Left renal cortex interstitium (tissue), 4 donors: ENCODE data around the gene SP140. TPM values are rescaled to one million over a fixed set of nuclear protein-coding genes. Genes with fewer than 3 reads are reported as not detected.
"Not testable (repeated sequence)": the region's sequence is repeated elsewhere in the genome, so short reads cannot be mapped to it uniquely, and the experiment has no call there.

Source experiments
- DNase-seq, 4 donors: peaks; one replicate each; pipeline ENCODE4 v3.0.0-alpha.2; 2013; ENCODE audit warnings: low read depth in 4 of 4, low spot score in 2 of 4, missing footprints in 1 of 4
- polyA plus RNA-seq, 4 donors: library from polyadenylated mRNA; unstranded; fragments of 120-200 nt; gene quantifications; one replicate each; pipeline ENCODE4 v1.2.1, GENCODE V29; 2013; ENCODE audit not compliant: insufficient read length in 4 of 4

The SP140 gene
- polyA plus RNA-seq, 4 donors, result 0.24 to 1.4 (median 0.91) TPM

- DNase-seq, result no peak
Observed at GRCh38 chr2:230269715-230270114, 44.2 kb downstream of the SP140 start.

- no peak for DNase-seq
Observed at GRCh38 chr2:230282936-230283335, 57.4 kb downstream of the SP140 start.

DNA sequence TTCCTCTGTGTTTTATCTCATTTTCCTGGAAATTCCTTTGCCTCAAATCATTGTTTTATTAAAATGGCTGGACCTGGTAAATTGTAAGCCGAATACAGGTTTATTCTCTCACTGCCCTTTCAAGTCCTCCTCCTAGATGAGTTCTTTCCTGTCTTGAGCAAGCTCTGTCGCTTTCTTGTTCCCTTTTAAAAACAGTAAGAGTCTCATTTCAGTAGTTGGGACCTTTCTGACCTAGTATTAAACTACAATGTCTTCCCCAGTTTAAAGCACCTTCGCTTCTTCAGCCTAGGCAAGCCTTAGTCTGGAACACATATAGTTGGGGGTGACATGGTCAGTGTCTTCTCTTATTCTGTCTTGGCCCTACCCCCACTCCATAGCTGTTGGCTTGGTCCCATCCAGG, 60.5 kb downstream of the SP140 start:
- no peak for DNase-seq

GRCh38 chr2:230289311-230289710, 63.8 kb downstream of the SP140 start:
- peak in 1 of 4 donors; percentile 2 for DNase-seq

GRCh38 chr2:230295192-230295591, 69.7 kb downstream of the SP140 start:
- DNase-seq, result no peak

DNA sequence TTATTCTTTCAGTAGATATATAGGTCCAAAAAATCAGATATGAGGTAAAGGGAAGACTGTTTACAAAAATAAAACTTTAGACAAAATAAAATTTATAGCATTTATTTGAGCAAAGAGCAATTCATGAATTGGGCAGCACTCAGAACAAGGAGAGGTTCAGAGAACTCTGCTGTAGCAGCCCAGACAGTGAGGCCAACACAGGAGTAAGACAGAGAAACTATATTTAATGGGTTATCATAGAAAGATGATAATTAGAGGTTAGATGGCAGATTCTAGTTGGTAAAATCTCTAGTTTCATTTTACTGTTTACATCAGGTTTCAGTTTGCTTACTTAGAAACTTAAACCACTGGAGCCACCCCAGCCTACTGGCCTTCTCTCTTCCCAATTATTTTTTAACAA, 71.4 kb downstream of the SP140 start:
- DNase-seq, result no peak

- DNase-seq, result no peak
Observed at GRCh38 chr2:230299618-230300017, 74.1 kb downstream of the SP140 start.

DNA sequence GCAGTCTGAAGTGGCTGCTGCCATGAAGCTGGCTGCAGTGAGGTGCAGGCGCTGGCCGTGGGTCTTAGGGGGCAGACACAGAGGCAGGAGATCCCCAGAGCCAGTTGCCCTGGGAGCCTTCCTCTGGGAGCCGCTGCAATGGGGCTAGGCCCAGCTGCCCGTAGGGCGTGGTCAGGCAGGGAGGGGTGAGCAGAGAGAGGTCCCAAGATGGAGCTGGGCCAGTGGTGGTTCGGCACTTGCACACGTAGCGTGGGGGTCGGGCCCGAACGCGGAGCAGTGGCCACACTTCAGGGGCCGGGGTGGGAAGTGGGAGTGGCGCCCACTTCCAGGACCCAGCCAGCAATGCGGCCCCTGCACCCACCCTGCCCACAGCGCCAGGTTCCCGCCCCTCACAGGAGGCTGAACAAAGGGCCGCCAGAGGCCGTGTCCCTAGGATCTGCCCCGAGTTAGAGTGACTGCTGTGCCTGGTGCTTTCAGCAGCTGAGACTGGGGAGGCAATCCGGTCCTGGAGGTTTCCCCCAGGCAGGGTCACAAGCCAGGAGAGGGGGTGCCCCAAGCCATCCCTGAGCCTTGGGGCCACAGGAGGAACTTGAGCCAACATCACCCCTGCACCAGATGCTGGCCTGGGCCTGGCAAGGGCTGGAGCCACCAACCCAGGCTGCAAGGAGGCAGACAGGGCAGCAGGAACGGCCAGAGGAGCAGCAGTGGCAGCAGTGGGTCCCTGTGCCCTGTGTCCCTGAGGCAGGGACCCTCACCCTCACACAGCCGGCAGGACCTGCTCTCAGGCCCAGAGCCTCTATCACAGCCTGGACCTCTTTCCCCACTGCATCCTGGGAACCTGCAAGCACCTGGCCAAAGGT, 80.1 kb downstream of the SP140 start:
- DNase-seq, result no peak

- DNase-seq, result no peak
Observed at GRCh38 chr2:230306474-230306873, 80.9 kb downstream of the SP140 start.

DNA sequence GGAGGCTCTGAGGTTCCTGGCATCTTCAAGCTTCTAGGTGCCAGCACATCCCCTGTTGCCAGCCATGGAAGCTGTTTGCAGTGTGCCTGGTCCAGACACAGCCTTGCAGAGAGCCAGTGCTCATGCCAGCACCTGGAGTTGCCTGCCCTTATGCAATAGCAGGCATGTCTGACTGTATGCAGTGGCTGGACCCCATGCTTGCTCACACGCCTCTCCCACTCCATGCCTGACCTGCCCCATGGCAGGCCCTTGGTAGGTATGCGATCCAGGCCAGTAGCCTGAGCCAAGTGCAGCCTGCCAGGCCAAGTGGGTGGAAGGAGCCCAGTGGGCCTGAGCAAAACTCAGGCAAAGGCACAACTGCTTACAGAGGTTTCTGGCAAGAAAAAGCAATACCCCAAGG, 81.9 kb downstream of the SP140 start:
- no peak for DNase-seq

DNA sequence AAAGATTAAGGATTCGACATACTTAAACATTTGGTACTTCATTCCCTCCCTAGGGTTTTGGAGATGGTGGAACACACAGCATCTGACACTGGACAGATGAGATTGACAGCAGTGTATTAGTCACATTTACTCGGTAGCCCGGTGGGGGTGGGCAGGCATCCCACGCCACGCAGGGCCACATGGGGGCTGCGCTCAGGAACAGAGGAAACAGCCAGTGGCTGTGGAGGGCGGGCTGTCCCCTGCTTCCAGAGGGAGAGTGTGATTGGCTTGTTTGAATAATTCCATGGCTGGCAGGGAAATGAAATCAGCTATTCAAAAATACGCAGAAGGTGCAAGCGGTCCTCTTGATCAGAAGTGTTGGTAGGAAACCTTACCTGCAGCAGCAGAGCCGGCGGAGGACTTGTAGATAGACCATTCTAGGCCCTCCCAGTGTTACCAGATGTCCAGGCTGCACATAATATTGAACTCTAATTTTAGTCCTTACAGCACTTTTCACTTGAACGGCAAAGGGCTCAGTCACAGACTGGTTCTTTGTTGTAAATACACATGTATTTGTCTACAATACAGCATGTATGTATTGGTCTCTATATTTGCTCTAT, 83.0 kb downstream of the SP140 start:
- no peak for DNase-seq

DNA sequence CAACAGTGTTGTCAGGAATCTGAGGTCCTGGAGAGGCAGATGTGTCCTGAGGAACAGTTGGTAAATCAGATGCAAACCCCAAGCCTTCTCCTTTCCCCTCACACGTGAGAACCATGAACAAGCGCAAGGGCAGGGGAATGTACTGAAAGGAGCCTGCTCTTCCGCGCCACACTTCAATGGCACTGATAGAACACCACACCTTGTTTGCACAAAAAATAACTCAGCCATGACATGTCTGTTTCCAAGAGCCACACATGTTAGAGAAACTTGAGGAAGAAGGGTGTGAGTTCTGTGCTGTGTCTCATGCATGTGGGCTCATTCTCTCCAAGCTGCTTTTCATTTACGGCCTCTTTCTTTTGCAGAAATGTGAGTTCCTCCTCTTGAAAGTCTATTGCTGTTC, 85.3 kb downstream of the SP140 start:
- not testable (repeated sequence) for DNase-seq

- DNase-seq, result not testable (repeated sequence)
Observed at GRCh38 chr2:230311634-230312033, 86.1 kb downstream of the SP140 start.

DNA sequence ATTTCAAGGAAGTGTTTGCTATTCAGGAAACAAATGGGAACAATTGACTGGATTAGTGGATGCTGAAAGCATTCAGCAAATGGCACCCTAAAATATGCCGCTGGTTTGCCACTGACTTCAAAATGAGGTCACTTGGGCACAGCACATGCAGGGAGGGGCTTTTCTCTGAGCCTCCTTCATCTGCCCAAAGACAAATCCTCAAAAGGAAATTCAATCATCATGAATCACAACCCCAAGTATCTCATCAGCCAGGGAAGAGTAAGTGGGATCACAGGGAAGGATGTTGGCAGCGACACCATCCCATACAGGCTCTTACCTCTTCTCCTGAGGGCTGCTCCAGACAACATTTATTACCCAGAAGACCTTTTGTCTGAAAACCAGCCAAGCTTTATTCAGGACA, 87.1 kb downstream of the SP140 start:
- DNase-seq, result no peak

DNA sequence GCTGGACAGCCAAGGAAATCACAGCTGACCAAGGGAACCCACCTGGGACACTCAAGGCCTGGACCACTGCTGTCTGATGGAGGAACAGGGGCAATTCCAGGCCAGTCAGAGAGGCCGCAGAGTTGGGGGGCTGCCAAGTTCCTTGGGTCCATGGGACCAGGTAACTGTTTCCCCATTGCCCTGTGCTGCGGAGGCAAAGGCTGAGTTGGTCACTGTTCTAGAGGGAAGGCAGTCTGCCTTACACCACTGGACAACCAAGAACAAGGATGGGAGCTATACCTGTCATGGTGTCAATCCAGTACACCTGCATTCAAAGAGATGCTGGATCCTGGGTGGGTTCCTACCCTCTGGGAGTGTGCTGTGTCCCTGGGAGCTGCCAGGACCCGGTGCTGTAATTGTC, 91.8 kb downstream of the SP140 start:
- no peak for DNase-seq

- DNase-seq, result no peak
Observed at GRCh38 chr2:230318190-230319121, 92.9 kb downstream of the SP140 start.

GRCh38 chr2:230319211-230319862, 93.8 kb downstream of the SP140 start:
- DNase-seq, result no peak

DNA sequence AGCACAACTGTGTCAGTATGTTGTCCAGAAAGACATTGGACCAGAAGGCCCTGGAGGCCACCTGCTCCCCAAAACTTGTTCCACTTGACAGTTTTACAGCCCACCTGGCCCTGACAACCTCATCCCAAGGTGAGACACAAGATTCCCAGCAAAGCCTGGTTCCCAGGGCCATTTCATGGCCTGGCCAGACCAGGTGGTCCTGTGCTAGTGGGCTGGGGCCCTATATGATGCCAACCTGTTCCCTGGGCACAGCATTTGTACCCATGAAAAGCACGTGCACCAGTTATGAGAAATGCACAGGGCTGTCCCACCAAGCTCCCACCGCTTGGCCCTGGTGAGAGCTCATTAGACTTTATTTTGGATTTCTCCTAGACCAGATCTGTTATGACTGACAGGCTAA, 95.5 kb downstream of the SP140 start:
- DNase-seq, result no peak

GRCh38 chr2:230322561-230323384, 97.2 kb downstream of the SP140 start:
- DNase-seq, result no peak
